ENCODE results near the gene C10orf143.

The C10orf143 gene

DNA sequence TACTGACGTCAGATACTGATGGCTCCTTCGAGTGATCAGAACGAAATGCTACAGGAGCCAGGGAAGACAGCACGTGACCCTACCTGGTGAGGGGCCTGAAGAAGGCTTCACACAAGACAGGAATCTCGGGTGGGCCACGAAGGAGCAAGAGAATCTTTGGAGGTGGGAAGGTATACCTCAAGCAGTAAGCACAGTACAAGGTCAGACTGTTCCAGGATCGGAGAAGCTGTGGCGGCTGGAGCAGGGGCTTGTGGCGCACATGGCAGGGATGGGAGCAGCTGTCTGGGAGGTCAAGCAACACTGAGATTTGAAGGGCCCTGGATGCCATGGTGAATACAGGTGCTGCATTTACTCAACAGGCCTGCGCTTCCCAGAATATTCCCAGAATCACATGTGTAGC, 45.4 kb downstream of the C10orf143 start:
- DNase-seq (ENCODE audit: insufficient read length, low spot score) (no peak), FAIRE-seq (no peak)
- TF ChIP-seq, protein P1, sequence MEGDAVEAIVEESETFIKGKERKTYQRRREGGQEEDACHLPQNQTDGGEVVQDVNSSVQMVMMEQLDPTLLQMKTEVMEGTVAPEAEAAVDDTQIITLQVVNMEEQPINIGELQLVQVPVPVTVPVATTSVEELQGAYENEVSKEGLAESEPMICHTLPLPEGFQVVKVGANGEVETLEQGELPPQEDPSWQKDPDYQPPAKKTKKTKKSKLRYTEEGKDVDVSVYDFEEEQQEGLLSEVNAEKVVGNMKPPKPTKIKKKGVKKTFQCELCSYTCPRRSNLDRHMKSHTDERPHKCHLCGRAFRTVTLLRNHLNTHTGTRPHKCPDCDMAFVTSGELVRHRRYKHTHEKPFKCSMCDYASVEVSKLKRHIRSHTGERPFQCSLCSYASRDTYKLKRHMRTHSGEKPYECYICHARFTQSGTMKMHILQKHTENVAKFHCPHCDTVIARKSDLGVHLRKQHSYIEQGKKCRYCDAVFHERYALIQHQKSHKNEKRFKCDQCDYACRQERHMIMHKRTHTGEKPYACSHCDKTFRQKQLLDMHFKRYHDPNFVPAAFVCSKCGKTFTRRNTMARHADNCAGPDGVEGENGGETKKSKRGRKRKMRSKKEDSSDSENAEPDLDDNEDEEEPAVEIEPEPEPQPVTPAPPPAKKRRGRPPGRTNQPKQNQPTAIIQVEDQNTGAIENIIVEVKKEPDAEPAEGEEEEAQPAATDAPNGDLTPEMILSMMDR (IDR thresholded peaks at IDR 0.05; ENCODE audit: insufficient read depth, missing control alignments): no peak

DNA sequence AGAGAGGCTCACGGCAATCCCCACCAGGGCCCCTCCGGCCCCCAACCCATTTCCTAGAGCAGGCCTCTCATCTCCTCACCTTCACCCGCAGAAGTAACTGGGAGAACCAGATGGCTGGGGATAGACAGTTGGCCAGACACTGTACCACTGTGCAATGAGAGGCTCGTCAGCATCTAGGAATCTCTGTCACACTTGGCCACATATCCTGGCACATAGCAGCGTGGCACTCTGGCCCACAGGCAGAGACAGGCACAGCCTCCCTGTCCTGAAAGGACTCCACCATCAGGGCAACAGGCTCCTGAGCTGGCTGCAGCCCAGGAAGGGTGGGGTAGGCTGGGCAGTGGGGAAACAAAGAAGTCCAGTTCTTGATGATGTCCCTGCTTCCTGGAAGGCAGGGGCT, 45.8 kb downstream of the C10orf143 start:
- no peak for DNase-seq (ENCODE audit: insufficient read length, low spot score)
- TF ChIP-seq, protein P1 (IDR thresholded peaks at IDR 0.05; ENCODE audit: insufficient read depth, missing control alignments): no peak
- no peak for FAIRE-seq

DNA sequence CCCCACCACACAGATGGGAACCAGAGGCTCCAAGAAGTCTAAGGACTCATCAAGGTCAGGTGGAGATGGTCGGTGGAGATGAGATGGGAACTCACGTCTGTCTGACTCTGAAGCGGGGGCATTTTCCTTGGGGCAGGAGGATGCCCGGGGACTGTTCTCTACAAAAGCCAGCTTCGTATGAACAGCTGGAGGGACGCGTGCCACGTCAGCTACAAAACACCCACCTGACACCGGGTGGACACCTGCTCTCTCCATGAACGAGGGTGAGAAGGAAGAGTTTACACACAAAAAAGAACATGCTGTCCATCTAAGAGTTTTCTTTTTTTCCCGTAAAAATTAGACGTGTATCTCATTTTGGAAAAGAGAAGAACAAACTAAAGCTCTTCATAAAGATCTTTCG, 47.7 kb downstream of the C10orf143 start:
- FAIRE-seq: no peak
- TF ChIP-seq, protein P1 (IDR thresholded peaks at IDR 0.05; ENCODE audit: insufficient read depth, missing control alignments): no peak
- DNase-seq (ENCODE audit: insufficient read length, low spot score): no peak

DNA sequence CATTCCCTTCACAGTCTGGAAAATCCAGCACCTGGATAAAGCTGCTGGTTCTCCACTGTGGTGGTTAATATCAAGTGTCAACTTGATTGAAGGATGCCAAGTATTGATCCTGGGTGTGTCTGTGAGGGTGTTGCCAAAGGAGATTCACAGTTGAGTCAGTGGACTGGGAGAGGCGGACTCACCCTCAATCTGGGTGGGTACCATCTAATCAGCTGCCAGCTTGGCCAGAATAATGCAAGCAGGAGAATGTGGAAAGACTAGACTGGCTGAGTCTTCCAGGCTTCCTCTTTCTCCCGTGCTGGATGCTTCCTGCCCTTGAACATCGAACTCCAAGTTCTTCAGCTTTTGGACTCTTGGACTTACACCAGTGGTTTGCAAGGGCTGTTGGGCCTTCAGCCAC, 48.4 kb downstream of the C10orf143 start:
- no peak for FAIRE-seq
- TF ChIP-seq, protein P1 (IDR thresholded peaks at IDR 0.05; ENCODE audit: insufficient read depth, missing control alignments): no peak
- no peak for DNase-seq (ENCODE audit: insufficient read length, low spot score)

DNA sequence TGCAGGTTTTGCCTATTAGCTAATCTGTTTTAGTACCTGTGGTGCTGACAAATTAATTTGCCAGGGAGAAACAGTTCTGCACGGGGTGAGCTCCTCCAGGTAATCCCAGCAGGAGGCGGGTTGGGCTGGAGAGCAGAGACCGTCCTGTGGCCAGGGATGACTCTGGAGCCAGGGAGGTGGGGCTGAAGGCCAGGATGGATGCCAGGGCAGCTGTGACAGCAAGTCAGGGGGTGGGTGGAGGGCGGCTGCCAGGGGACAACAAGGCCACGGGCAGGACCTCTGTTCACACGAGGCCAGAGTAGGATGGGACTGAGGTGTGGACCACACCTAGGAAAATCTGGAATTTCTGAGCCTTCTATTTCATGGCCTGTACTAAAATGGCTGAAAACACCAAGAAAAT, 48.9 kb downstream of the C10orf143 start:
- no peak for FAIRE-seq
- no peak for DNase-seq (ENCODE audit: insufficient read length, low spot score)
- TF ChIP-seq, protein P1 (IDR thresholded peaks at IDR 0.05; ENCODE audit: insufficient read depth, missing control alignments): no peak

DNA sequence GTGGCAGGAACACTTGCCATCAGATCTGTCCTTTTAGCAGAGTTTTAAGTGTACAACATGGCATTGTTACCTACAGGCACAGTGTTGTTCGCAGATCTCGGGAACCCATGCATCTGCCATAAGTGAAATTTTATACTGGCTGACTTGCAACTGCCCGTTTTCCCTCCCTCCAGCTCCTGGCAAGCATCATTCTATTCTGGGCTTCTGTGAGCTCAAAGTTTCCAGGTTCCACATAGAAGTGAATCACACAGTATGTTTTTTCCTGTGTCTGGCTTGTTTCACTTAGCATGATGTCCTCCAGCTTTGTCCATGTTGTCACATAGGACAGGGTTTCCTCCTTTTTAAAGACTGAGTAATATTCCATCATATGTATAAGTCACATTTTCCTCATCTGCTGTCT, 56.6 kb downstream of the C10orf143 start:
- DNase-seq (ENCODE audit: insufficient read length, low spot score) (no peak), FAIRE-seq (no peak)

DNA sequence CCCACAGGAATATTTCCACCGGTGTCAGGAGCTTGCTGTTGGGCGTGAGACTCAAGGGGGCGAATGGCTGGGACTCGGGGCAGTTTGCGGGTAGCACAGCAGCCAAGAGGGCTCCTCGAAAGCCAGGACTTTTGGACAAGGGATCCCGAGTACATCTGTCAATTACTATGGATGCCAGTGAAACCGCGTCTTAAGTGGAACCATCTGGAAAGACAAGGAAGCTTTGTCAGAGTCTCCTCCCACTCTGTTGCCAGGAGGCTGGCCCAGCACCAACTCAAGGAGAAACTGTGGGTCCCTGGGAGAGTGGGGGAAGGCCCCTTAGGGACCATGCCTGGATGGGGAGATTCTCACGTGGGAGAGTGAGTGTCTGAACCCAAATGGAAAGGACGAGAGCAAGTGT, 57.1 kb downstream of the C10orf143 start:
- TF ChIP-seq, protein P1 (IDR thresholded peaks at IDR 0.05; ENCODE audit: insufficient read depth, missing control alignments): no peak
- DNase-seq (ENCODE audit: insufficient read length, low spot score) (no peak), FAIRE-seq (no peak)

More for the DNA sequence above, 56.6 kb downstream of the C10orf143 start:
- TF ChIP-seq, protein P1 (IDR thresholded peaks at IDR 0.05; ENCODE audit: insufficient read depth, missing control alignments): no peak

Data from D721Med (cell line).